ENCODE results near the gene M6PR. TPM values are rescaled to one million over a fixed set of nuclear protein-coding genes. Genes with fewer than 3 reads are reported as not detected.

M6PR gene
- total and polyA plus RNA-seq, 2 of the 13 experiments (the other 11 are each of a cell fraction or from before 2014, with no cell fraction given) = 98.2 to 127 TPM

DNA sequence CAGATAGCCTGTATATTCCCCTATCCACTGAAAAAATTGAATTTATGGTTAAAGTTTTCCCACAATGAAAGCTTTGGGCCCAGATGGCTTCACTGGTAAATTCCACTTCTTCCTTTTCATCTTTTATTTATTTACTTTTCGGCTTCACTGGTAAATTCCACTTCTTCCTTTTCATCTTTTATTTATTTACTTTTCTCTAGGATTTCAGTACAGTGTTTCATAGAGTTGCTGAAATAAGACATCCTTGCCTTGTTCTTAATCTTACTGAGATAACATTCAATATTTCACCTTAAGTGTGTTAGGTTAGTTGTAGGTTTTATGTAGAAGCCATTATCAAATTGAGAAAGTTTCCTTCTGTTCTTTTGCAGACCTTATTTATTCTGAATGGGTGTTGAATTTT lies 21.0 kb upstream of the M6PR start (continued):
- TF ChIP-seq ARID5B (CRISPR knock-in tag; IDR thresholded peaks at IDR 0.05) = 0 out of 2 replicates have a peak, but pooled peaks have one; percentile 21
- TF ChIP-seq RBM39 (IDR thresholded peaks at IDR 0.05; ENCODE audit: low read depth, low read length, poor library complexity, severe bottlenecking) = no peak
- no peak for TF ChIP-seq ETV6 (CRISPR knock-in tag; conservative IDR thresholded peaks at IDR 0.05)
- no peak for TF ChIP-seq ARNT2 (CRISPR knock-in tag; IDR thresholded peaks at IDR 0.05; ENCODE audit: low read depth)
- TF ChIP-seq, protein P1, sequence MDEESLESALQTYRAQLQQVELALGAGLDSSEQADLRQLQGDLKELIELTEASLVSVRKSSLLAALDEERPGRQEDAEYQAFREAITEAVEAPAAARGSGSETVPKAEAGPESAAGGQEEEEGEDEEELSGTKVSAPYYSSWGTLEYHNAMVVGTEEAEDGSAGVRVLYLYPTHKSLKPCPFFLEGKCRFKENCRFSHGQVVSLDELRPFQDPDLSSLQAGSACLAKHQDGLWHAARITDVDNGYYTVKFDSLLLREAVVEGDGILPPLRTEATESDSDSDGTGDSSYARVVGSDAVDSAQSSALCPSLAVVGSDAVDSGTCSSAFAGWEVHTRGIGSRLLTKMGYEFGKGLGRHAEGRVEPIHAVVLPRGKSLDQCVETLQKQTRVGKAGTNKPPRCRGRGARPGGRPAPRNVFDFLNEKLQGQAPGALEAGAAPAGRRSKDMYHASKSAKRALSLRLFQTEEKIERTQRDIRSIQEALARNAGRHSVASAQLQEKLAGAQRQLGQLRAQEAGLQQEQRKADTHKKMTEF (CRISPR knock-in tag; IDR thresholded peaks at IDR 0.05) = no peak
- TF ChIP-seq ATF3 (CRISPR knock-in tag; IDR thresholded peaks at IDR 0.05) = no peak

DNA sequence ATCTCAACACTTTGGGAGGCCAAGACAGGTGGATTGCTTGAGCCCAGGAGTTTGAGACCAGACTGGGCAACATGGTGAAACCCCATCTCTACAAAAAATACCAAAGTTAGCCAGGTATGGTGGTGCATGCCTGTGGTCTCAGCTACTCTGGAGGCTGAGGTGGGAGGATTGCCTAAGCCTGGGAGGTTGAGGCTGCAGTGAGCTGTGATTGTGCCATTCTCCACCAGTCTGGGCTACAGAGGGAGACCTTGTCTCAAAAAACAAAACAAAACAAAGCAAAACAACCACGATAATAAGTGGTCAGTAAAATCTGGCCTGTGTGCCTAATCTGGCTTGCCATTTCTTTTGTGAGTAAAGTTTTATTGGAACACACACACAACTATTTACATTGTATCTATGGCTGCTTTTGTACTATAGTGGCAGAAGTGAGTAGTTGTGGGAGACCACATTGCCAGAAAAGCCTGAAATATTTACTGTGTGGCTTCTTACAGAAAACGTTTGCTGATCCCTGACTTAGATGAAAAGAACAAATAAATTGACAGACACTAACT lies 20.5 kb upstream of the M6PR start:
- DNase-seq (ENCODE audit: low spot score) (no peak), ATAC-seq (peak; percentile 43; the same call in 2 of the 3 replicates), FAIRE-seq (no peak)
- Histone ChIP-seq H3K9ac (ENCODE audit: insufficient read depth, low read depth, low read length) (no peak overlapping the region), H3K9me3 (ENCODE audit: low read length) (peaks cover 22% of the 10 kb centered on the region), H4K20me1 (ENCODE audit: insufficient read depth, low read length) (no peaks in the 10 kb centered on the region), H2AFZ (ENCODE audit: low read length) (no peak overlapping the region), H3K27ac (ENCODE audit: extremely low read length, insufficient read depth, low read length) (peak overlapping the region; percentile 3), H3K36me3 (replicated peaks in 1 of 2; ENCODE audit: control insufficient read depth in 1 of 2, insufficient read depth in 2 of 2, low read length in 2 of 2) (no peaks in the 10 kb centered on the region), H3K79me2 (ENCODE audit: insufficient read depth, low read length) (no peaks in the 10 kb centered on the region), H3K4me2 (ENCODE audit: low read depth, low read length) (peak overlapping the region; percentile 52), H3K27me3 (ENCODE audit: control insufficient read depth in 1 of 2, insufficient read depth in 2 of 2, low read length in 2 of 2) (no peaks in the 10 kb centered on the region; a peak in 1 of 5 replicates), H3K4me3 (replicated peaks in 1 of 3; ENCODE audit: insufficient read depth in 1 of 3, low read depth in 2 of 3, low read length in 3 of 3) (0 out of 6 replicates have a peak overlapping the region, but pooled peaks of 1 of the 3 experiments have one; percentile 12), H3K4me1 (ENCODE audit: insufficient read depth, low read length) (peaks cover 17% of the 10 kb centered on the region)
- BruUV-seq (replicated peaks) = no TSS peak
- intact Hi-C loops (cut with micrococcal nuclease; ENCODE audit: unreplicated experiment) = no loop called here
- CTCF ChIA-PET (ENCODE audit: low intra/inter-chr PET ratio, low total read pairs) = no interaction called here
- POLR2A ChIA-PET = no interaction called here
- in situ Hi-C loops (cut with HindIII; ENCODE audit: extremely low pct_ligation_motif_present, low pct_unique_long_range_greater_than_20kb) = no loop called here
- 0% methylated on average over 2 of the region's 2 CpGs for WGBS (ENCODE audit: low lambda C conversion rate)
- TF ChIP-seq SALL1 (CRISPR knock-in tag; IDR thresholded peaks at IDR 0.05) = peak; percentile 26; the same call in 1 of the 2 replicates
- TF ChIP-seq SOX6 (IDR thresholded peaks at IDR 0.05) = no peak
- TF ChIP-seq SOX6 (CRISPR knock-in tag; IDR thresholded peaks at IDR 0.05) = peak; percentile 21; the same call in 1 of the 2 replicates
- 0 out of 2 replicates have a peak, but pooled peaks have one; percentile 15 for TF ChIP-seq POGZ (CRISPR knock-in tag; IDR thresholded peaks at IDR 0.05)
- TF ChIP-seq ARID5B (CRISPR knock-in tag; IDR thresholded peaks at IDR 0.05) = peak; percentile 30; the same call in 1 of the 2 replicates

Measured in HepG2 (cell line).